NCI-H187 (cell line): ENCODE results near the gene RYR2.
"Not testable (repeated sequence)": the region's sequence is repeated elsewhere in the genome, so short reads cannot be mapped to it uniquely, and the experiment has no call there.

ENCODE experiments used
- DNase-seq, 2 experiments: peaks; one replicate each; lab custom pipeline; 2025; lab: John Stamatoyannopoulos, UW

Gene RYR2

GRCh38 chr1:237792149-237792548, 750.2 kb downstream of the RYR2 start:
- no peak for DNase-seq

GRCh38 chr1:237792726-237793125, 750.7 kb downstream of the RYR2 start:
- DNase-seq, result no peak

GRCh38 chr1:237794071-237794470, 752.1 kb downstream of the RYR2 start:
- DNase-seq, result no peak

GRCh38 chr1:237795558-237795957, 753.6 kb downstream of the RYR2 start:
- DNase-seq, result no peak

GRCh38 chr1:237799762-237800474, 757.9 kb downstream of the RYR2 start:
- no peak for DNase-seq

GRCh38 chr1:237804516-237804915, 762.5 kb downstream of the RYR2 start:
- DNase-seq, result no peak

- DNase-seq, result no peak
These were observed 767.1 kb downstream of the RYR2 start for GRCh38 chr1:237809099-237809498.

GRCh38 chr1:237811633-237812032, 769.6 kb downstream of the RYR2 start:
- no peak for DNase-seq

GRCh38 chr1:237812061-237812460, 770.1 kb downstream of the RYR2 start:
- DNase-seq, result no peak

GRCh38 chr1:237814319-237814924, 772.4 kb downstream of the RYR2 start:
- DNase-seq, result no peak

- DNase-seq, result no peak
These were observed 775.3 kb downstream of the RYR2 start for GRCh38 chr1:237817277-237817676.

GRCh38 chr1:237820634-237821033, 778.6 kb downstream of the RYR2 start:
- not testable (repeated sequence) for DNase-seq

GRCh38 chr1:237832858-237833257, 790.9 kb downstream of the RYR2 start:
- no peak for DNase-seq

- DNase-seq, result no peak
These were observed 792.1 kb downstream of the RYR2 start for GRCh38 chr1:237834048-237834447.

GRCh38 chr1:237834461-237834860, 792.5 kb downstream of the RYR2 start:
- no peak for DNase-seq

GRCh38 chr1:237838320-237838719, 796.3 kb downstream of the RYR2 start:
- no peak for DNase-seq

- no peak for DNase-seq
These were observed 797.0 kb downstream of the RYR2 start for GRCh38 chr1:237838904-237839534.

- DNase-seq, result no peak
These were observed 799.5 kb downstream of the RYR2 start for GRCh38 chr1:237841485-237841884.

- DNase-seq, result not testable (repeated sequence)
These were observed 801.5 kb downstream of the RYR2 start for GRCh38 chr1:237843516-237843915.

GRCh38 chr1:237851210-237851845, 809.3 kb downstream of the RYR2 start:
- DNase-seq, result no peak

GRCh38 chr1:237852342-237852741, 810.4 kb downstream of the RYR2 start:
- no peak for DNase-seq

GRCh38 chr1:237857455-237857854, 815.5 kb downstream of the RYR2 start:
- no peak for DNase-seq

GRCh38 chr1:237858992-237859391, 817.0 kb downstream of the RYR2 start:
- no peak for DNase-seq
